Neural cell (in vitro differentiated cells): Measurements from ENCODE around the gene ADGRD1.

ENCODE experiments used
- EP300 ChIP-seq: fragments of 450-650 bp; conservative IDR thresholded peaks from 2 replicates; pipeline ENCODE4 v1.6.1; 2014; ENCODE audit warnings: antibody characterized with exemption, mild to moderate bottlenecking, moderate library complexity; ENCODE audit not compliant: poor library complexity, severe bottlenecking
- EZH2 ChIP-seq: fragments of 200-600, 300-800 bp; shearing (Covaris generic), sonication (generic); IDR thresholded peaks from 2 replicates; pipeline ENCODE4 v1.6.1; 2014; ENCODE audit warnings: antibody characterized with exemption, low read length, borderline replicate concordance, mild to moderate bottlenecking; ENCODE audit not compliant: insufficient read depth, poor library complexity, severe bottlenecking
- MXI1 ChIP-seq: fragments of 450-650 bp; conservative IDR thresholded peaks from 2 replicates; pipeline ENCODE4 v1.6.1; 2014; ENCODE audit warnings: antibody characterized with exemption, mild to moderate bottlenecking; ENCODE audit not compliant: poor library complexity, severe bottlenecking
- POLR2AphosphoS5 ChIP-seq: IDR thresholded peaks from 2 replicates; pipeline ENCODE4 v1.6.1; 2012
- RAD21 ChIP-seq: fragments of 450-650 bp; conservative IDR thresholded peaks from 2 replicates; pipeline ENCODE4 v1.6.1; 2014; ENCODE audit warnings: antibody characterized with exemption, mild to moderate bottlenecking, moderate library complexity
- REST ChIP-seq: IDR thresholded peaks from 2 replicates; pipeline ENCODE4 v1.6.1; 2012; ENCODE audit warnings: borderline replicate concordance
- SMC3 ChIP-seq: fragments of 450-650 bp; conservative IDR thresholded peaks from 2 replicates; pipeline ENCODE4 v1.6.1; 2014; ENCODE audit warnings: antibody characterized with exemption, mild to moderate bottlenecking, moderate library complexity; ENCODE audit not compliant: poor library complexity
- TAF1 ChIP-seq: IDR thresholded peaks from 2 replicates; pipeline ENCODE4 v1.6.1; 2012; ENCODE audit warnings: low read depth
- TF ChIP-seq, protein P1 (sequence below): fragments of 450-650 bp; IDR thresholded peaks from 2 replicates; pipeline ENCODE4 v1.5.1; 2014; ENCODE audit warnings: antibody characterized with exemption, mild to moderate bottlenecking, moderate library complexity; ENCODE audit not compliant: poor library complexity, severe bottlenecking

- TF ChIP-seq, protein P1, sequence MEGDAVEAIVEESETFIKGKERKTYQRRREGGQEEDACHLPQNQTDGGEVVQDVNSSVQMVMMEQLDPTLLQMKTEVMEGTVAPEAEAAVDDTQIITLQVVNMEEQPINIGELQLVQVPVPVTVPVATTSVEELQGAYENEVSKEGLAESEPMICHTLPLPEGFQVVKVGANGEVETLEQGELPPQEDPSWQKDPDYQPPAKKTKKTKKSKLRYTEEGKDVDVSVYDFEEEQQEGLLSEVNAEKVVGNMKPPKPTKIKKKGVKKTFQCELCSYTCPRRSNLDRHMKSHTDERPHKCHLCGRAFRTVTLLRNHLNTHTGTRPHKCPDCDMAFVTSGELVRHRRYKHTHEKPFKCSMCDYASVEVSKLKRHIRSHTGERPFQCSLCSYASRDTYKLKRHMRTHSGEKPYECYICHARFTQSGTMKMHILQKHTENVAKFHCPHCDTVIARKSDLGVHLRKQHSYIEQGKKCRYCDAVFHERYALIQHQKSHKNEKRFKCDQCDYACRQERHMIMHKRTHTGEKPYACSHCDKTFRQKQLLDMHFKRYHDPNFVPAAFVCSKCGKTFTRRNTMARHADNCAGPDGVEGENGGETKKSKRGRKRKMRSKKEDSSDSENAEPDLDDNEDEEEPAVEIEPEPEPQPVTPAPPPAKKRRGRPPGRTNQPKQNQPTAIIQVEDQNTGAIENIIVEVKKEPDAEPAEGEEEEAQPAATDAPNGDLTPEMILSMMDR = no peak
- TF ChIP-seq EP300 (no peak), REST (no peak), MXI1 (no peak), EZH2 (no peak), TAF1 (no peak), POLR2AphosphoS5 (no peak), RAD21 (no peak), SMC3 (no peak)
Measured at GRCh38 chr12:131140069-131140435, 186.3 kb downstream of the ADGRD1 start.
